G401 (cell line): ENCODE data around the gene NRROS. TPM values are rescaled to one million over a fixed set of nuclear protein-coding genes. Genes with fewer than 3 reads are reported as not detected.
A peak's percentile ranks its signal among the peaks of the same experiment; 100 is the strongest.
"Not testable (repeated sequence)": the region's sequence is repeated elsewhere in the genome, so short reads cannot be mapped to it uniquely, and the experiment has no call there.

Experiments
- DNase-seq: peaks from one replicate; pipeline ENCODE4 v3.0.0-alpha.2; 2015; ENCODE audit warnings: low spot score
- in situ Hi-C: cut with HindIII; loops from 2 replicates; pipeline ENCODE4 v1.10.0; 2016; ENCODE audit warnings: low sequenced_read_pairs, mixed read lengths
- total RNA-seq: library from RNA; depleted of rRNA; stranded (reverse); fragments of >200 nt; shearing (Covaris generic); gene quantifications from 2 replicates; pipeline ENCODE4 v1.2.3, GENCODE V29; 2014

NRROS gene
- total RNA-seq, 1 experiment from 2014 or later: 7.1 TPM

DNA sequence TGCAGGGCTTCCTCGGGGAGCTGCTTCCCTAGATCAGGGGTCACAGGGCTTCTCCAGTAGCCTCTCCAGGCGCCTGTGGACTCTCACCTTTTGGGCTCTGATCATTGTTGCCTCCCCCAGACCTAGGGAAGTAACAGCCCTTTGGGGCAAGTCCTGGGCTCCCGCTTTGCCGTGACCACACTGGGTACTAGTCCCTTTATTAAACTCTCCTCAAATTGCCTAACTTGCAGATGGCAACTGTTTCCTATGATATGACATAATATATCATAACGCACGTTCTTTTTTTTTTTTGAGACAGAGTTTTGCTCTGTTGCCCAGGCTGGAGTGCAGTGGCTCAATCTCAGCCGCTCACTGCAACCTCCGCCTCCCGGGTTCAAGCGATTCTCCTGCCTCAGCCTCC is 17.9 kb upstream of the NRROS start:
- in situ Hi-C loops: no loop called here
- DNase-seq: no peak

DNA sequence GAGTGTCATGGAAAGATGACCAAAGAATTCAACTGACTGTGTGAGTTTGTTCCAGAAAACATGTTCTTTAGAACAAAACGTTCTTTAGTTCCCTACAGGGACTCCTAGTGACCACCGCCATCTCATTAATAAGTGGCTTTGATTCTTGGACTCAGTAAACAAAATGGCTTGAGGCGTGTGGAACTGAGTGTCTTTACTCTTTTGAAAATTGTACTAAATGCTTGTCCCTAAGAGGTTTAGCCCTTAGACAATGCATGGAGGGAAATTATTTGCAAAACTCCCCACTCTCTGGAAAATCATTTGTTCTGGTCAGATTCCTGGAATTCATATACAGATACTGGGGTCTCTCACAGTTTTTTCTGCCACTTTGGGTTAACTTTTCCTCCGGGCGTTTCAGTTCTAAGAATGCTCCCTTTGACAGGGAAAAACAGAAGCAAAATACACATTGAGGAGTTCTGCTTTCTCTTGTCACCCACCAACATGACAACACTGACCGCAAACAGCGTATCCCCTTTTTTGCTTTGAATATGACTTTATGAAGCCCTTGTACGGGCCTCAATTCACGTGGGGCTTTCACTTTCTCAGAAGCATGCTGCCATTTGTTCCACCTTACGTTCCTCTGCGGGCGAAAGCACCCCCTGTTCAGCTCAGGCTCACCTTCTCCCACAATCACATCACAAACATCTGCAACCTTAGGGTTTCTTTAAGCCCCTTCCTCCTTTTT is 15.3 kb upstream of the NRROS start:
- in situ Hi-C loops: no loop called here

DNA sequence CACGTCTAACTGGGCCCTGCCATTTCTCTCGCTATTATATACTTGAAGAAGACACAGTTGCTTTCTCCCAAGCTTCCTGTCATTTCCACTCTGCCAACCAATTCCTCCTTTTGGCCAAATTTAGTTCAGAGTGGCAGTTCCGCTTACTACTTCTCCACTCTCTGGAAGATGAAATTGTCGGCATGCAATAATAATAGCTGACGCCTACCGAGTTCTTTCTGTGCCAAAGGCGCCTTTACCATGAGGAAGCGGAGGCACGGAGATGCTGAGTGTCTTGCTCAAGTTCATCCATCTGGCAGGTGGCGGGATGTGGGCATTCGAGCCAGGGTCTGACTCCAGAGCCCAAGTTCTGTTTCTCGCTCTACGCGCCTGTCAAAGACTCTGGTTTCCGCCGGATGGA is 14.6 kb upstream of the NRROS start:
- DNase-seq: no peak
- in situ Hi-C loops: no loop called here

More for the DNA sequence above, 15.3 kb upstream of the NRROS start:
- DNase-seq: no peak

- in situ Hi-C loops: no loop called here
- no peak for DNase-seq
These were observed 14.2 kb upstream of the NRROS start for GRCh38 chr3:196625331-196625730.

- no peak for DNase-seq
- in situ Hi-C loops: no loop called here
These were observed 11.6 kb upstream of the NRROS start for GRCh38 chr3:196627918-196628231.

DNA sequence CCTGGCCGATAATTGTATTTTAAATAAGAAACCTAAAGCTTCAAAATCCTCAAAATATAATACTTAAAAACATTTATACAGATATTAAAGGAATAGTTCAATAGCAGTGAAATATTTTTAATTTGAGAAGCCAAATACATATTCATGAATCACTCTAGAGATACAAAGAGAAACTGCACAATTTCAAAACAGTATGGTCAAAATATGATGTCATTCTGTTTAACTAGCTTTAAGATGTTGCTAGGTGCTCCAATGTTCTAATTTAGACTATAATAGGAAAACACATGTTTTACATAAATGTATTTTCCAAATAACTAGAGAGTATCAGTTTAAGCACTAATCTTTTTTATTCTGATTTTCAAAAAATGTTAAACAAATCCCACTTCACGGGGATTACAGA is 10.3 kb upstream of the NRROS start:
- DNase-seq: no peak
- in situ Hi-C loops: no loop called here

GRCh38 chr3:196631682-196632045 is 7.8 kb upstream of the NRROS start:
- no peak for DNase-seq
- in situ Hi-C loops: no loop called here

DNA sequence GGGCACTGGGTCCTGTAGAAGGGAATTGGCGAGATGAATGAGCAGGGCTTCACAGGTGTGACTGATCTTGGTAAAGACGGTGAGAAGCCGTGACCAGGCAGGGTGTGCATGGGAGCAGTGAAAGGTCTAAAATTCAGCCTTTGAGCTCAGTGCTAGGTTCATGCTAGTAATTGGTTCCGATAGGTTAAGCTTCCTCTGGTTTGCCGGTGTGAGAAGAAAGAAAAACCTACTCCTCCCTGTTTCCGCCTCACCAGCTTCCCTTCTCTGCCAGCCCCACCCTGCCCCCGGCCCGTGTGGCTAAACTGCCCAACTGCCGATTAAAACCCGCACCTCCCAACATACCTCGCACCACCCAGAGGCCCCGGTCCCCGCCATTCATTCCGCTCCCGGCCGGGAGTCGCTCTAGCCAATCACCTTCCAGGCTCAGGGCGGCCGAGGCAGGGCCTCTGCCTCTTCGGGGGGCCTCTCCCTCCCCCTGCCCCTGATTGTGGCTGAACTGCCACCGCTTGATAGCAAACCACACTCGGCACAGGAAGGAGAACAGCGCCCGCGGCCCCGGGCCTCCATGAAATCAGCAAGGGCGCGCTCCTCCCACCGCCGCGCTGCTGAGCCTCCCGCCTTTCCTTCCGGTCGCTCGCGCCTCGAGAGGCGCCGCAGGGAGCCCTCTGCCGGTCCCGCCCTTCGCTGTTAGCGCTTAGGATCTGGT is 7.3 kb upstream of the NRROS start:
- in situ Hi-C loops: no loop called here
- DNase-seq: peak; percentile 83

GRCh38 chr3:196633555-196634151 is 5.8 kb upstream of the NRROS start:
- DNase-seq: no peak
- in situ Hi-C loops: no loop called here

GRCh38 chr3:196634224-196634623 is 5.3 kb upstream of the NRROS start:
- in situ Hi-C loops: no loop called here
- DNase-seq: no peak

DNA sequence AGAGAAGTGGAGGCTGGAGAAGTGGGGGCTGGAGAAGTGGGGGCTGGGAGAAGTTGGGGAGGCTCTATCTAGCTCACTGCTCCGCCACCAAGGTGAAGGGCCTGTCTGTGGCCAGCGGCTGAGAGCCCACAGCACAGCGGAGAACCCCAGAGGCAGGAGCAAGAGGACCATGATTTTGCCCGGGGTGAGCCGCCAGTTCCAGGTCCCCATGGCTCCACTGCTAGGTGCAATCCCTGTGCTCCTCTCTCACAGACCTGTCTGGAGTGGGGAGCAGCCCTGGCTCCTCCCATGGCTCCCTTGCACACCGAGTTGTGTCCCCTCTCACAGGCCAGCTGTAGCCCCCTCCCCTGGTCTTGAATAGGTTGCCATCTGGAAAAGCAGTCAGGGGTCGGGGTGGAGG is 4.7 kb upstream of the NRROS start:
- in situ Hi-C loops: no loop called here
- no peak for DNase-seq

GRCh38 chr3:196636369-196637349 is 2.8 kb upstream of the NRROS start:
- in situ Hi-C loops: no loop called here
- DNase-seq: no peak

GRCh38 chr3:196637941-196638340 is 1.6 kb upstream of the NRROS start:
- in situ Hi-C loops, DNase-seq: not testable (repeated sequence)

DNA sequence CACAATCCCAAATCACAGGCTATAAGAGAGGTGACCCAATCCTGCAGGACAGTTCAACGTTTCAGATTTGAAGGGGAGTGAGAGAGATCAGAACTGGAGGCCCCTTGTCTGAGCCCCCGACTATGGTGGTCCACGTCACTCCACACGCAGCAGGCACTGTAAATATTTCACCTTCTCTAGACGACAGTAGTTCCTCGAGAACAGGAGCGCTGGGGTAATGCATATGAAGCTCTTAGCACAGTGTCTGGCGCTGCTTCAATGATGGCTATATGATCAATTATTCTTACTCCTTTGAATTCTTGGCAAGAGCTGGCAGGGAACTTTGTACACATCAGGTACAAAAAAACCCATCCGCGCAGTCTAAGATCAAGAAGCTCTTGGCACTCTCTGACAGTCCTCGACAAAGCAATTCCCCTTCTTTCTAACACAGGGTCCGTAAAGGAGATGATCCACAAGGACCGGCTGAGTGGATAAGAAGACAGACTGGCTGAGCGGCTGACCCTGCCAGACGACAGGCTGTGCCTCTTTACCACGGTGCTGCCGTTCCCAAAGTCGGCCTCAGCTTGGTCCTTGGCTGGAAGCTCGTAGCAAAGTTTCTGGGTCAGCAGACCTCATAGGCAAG is 522 bp upstream of the NRROS start:
- DNase-seq: peak; percentile 57
- in situ Hi-C loops: no loop called here

DNA sequence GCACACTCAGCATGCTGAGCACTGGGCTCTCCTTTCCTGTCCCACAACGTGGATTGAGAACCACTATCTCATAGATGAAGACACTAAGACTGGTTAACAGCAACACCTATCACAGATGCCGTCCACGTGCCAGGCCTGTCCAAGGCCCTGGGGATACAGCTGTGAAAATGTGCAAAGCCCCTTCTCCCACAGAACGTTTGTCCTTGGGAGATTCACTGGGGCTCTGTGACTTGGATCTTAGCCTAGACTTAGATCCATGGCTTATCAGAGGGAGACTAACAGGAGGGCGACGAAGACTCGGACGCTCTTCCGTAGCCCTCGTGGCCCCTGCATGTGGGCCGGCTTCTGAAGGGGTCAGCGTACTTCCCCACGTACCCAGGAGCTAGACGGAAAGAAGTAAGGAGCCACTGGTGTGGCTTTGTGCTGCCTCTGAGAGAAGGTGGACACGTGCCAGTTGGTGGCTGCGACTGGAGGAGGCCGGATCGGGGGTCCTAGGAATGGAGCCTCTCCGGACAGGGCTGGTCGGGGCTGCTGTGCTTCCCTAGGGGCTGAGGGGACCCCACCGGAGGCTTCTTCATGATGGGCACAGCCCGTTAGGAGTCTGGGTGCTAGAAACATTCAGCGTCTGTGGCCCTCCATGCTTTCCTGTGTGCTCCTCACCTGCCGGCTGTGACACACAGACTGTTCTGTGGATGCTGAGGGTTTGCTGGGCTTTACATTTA is 964 bp downstream of the NRROS start:
- in situ Hi-C loops: no loop called here
- DNase-seq: no peak

DNA sequence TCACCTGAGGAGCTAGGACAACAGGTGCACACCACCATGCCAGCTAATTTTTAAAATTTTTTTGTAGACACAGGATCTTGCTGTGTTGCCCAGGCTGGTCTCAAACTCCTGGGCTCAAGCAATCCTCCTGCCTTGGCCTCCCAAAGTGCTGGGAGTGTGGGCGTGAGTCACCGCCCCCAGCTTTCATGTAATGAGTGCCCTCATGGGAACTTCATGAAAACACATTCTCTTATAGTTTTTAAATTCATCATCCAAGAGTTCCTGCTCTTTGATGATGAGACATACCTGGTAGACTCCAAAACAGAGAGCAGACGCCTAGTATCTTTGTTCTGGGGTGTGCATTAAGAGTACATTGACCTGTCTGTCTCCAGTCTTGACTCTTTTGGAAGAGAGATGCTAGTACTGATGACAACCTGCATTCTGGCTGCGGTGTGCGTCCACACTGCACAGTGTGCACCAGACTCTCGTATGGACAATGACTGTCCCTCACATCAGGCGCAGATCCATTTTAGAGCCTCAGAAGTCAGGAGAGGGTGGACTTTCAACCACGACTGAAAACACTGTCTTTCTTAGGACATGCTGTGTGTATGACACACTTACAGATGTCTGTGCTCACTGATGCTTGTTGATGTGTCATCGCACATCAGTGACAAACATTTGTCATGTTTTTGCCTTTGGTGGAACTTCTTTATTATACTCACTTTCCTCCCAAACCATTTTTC is 2.0 kb downstream of the NRROS start:
- no peak for DNase-seq
- in situ Hi-C loops: no loop called here

DNA sequence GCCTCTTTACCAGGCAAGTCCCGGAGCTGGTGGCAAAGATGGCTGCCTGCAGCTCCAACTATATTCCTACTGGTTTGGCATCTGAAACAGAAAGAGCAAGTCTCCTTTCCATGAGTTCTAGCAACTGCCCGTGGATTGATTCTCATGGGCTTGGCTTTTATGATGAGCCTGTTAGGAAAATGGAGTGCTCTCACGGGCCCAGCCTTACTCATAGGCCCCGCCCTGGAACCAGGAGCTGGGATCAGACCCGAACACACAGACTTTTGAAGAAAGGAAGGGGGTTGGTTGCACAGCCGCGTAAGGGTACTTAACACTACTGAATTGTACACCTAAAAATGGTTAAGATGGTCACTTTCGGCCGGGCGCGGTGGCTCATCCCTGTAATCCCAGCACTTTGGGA is 2.9 kb downstream of the NRROS start:
- in situ Hi-C loops: no loop called here
- DNase-seq: no peak

- in situ Hi-C loops: no loop called here
- no peak for DNase-seq
These were observed 3.8 kb downstream of the NRROS start for GRCh38 chr3:196643201-196643749.
